ENCODE data around the gene GPR6. TPM values are rescaled to one million over a fixed set of nuclear protein-coding genes. Genes with fewer than 3 reads are reported as not detected.
A peak's percentile ranks its signal among the peaks of the same experiment; 100 is the strongest.

The GPR6 gene
- not detected for total RNA-seq
- polyA plus RNA-seq: not detected
- long read RNA-seq, donor 1: 0 reads
- long read RNA-seq, donor 2: 0 reads
- long read RNA-seq, donor 3: 0 reads
- long read RNA-seq, donor 4: 0 reads

- ATAC-seq (peak; percentile 80 to 85), DNase-seq (peak; percentile 51 to 88 (median 86))
- Histone ChIP-seq H3K4me3 (ENCODE audit: low read length) (no peak within 1 kb of the TSS), H3K9me3 (ENCODE audit: control insufficient read depth, low read length) (no peaks in the 10 kb centered on the region), H3K27me3 (ENCODE audit: control insufficient read depth, insufficient read depth) (peaks cover 3% of the 10 kb centered on the region), H3K4me1 (ENCODE audit: control insufficient read depth, insufficient read depth, low read length) (peaks cover 2% of the 10 kb centered on the region), H3K27ac (ENCODE audit: low read length) (no peak within 1 kb of the TSS)
- WGBS: 3% methylated on average over 50 of the region's 50 CpGs
- intact Hi-C loops (cut with DNase I): no loop called here
These were observed at the start of gene GPR6 for GRCh38 chr6:109978174-109979032. Gene GPR6 (plus strand): TSS chr6:109978311. CDS start chr6:109979113, 802 bp downstream.

DNA sequence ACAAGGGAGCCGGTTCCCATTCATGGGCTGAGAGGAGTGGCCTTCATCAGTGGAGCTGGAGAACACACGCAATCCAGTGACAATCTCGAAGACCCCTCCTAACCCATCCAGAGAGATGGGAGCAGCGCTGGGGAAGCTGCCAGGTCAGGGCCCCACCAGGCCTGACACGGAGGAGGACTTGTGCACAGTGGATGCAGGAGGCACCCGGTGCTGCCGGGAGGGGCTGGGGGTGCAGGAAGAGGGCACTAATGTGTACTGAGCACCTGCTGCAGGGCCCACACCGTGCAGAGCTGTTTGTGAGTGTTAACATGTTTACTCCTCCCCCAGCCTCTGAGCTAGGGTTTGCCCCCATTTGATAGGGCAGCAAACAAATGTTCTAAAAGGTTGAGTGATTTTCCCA lies 43.8 kb upstream of the GPR6 start:
- DNase-seq (peak in 1 of 3 donors; percentile 44), ATAC-seq (no peak)
- Histone ChIP-seq H3K9me3 (ENCODE audit: control insufficient read depth, low read length) (no peaks in the 10 kb centered on the region), H3K4me3 (ENCODE audit: low read length) (no peak overlapping the region), H3K4me1 (ENCODE audit: control insufficient read depth, insufficient read depth, low read length) (no peaks in the 10 kb centered on the region), H3K27me3 (ENCODE audit: control insufficient read depth, insufficient read depth) (no peaks in the 10 kb centered on the region), H3K27ac (ENCODE audit: low read length) (no peak overlapping the region)
- 85% methylated on average over 8 of the region's 8 CpGs for WGBS
- intact Hi-C loops (cut with DNase I): no loop called here

GRCh38 chr6:109939654-109940053 lies 38.5 kb upstream of the GPR6 start:
- ATAC-seq (no peak), DNase-seq (no peak)
- intact Hi-C loops (cut with DNase I): loop anchor here in 1 of 4 donors (5.0 kb wide), 1 partner anchor 203 kb away; no protein-coding TSS in a partner anchor
- H3K27ac ChIP-seq (ENCODE audit: low read length): no peak overlapping the region
- no peaks in the 10 kb centered on the region for H3K9me3 ChIP-seq (ENCODE audit: control insufficient read depth, low read length)
- WGBS: 91% methylated on average over 2 of the region's 2 CpGs
- no peak overlapping the region for H3K4me3 ChIP-seq (ENCODE audit: low read length)
- H3K4me1 ChIP-seq (ENCODE audit: control insufficient read depth, insufficient read depth, low read length): no peaks in the 10 kb centered on the region
- no peaks in the 10 kb centered on the region for H3K27me3 ChIP-seq (ENCODE audit: control insufficient read depth, insufficient read depth)

GRCh38 chr6:109944448-109944847 lies 33.7 kb upstream of the GPR6 start:
- Histone ChIP-seq H3K27ac (ENCODE audit: low read length) (no peak overlapping the region), H3K4me3 (ENCODE audit: low read length) (no peak overlapping the region), H3K9me3 (ENCODE audit: control insufficient read depth, low read length) (no peaks in the 10 kb centered on the region), H3K27me3 (ENCODE audit: control insufficient read depth, insufficient read depth) (no peaks in the 10 kb centered on the region), H3K4me1 (ENCODE audit: control insufficient read depth, insufficient read depth, low read length) (no peaks in the 10 kb centered on the region)
- no peak for ATAC-seq
- DNase-seq: no peak
- intact Hi-C loops (cut with DNase I): loop anchor here in 1 of 4 donors (5.0 kb wide), 1 partner anchor 198 kb away; no protein-coding TSS in a partner anchor
- 68% methylated on average over 4 of the region's 4 CpGs for WGBS

DNA sequence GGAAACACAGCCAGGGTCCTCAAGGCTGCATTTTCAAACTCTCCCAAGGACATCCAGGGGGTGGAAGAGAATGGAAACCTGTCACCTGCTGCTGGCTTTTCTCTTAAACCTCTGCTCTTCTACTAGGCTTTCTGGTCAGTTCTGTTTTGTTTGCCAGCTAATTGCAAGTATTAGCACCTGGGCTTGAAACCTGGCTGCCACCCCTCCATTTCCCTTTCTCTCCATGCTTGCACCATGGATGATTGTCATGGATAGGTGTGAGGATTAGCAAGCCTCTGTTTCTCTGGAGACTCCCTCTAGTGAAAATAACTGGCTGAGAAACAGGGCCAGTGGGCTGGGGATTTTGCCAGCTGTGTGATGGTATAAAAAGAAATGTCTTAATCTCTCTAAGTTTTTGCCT lies 33.0 kb upstream of the GPR6 start:
- no peak for ATAC-seq
- Histone ChIP-seq H3K27me3 (ENCODE audit: control insufficient read depth, insufficient read depth) (no peaks in the 10 kb centered on the region), H3K4me3 (ENCODE audit: low read length) (no peak overlapping the region), H3K27ac (ENCODE audit: low read length) (no peak overlapping the region), H3K9me3 (ENCODE audit: control insufficient read depth, low read length) (no peaks in the 10 kb centered on the region), H3K4me1 (ENCODE audit: control insufficient read depth, insufficient read depth, low read length) (no peaks in the 10 kb centered on the region)
- intact Hi-C loops (cut with DNase I): no loop called here
- no peak for DNase-seq

GRCh38 chr6:109946979-109947378 lies 31.1 kb upstream of the GPR6 start:
- no peak overlapping the region for H3K27ac ChIP-seq (ENCODE audit: low read length)
- intact Hi-C loops (cut with DNase I): no loop called here
- no peak overlapping the region for H3K4me3 ChIP-seq (ENCODE audit: low read length)
- DNase-seq (no peak), ATAC-seq (no peak)
- no peaks in the 10 kb centered on the region for H3K27me3 ChIP-seq (ENCODE audit: control insufficient read depth, insufficient read depth)
- 73% methylated on average over 4 of the region's 4 CpGs for WGBS
- no peaks in the 10 kb centered on the region for H3K4me1 ChIP-seq (ENCODE audit: control insufficient read depth, insufficient read depth, low read length)
- no peaks in the 10 kb centered on the region for H3K9me3 ChIP-seq (ENCODE audit: control insufficient read depth, low read length)

- H3K9me3 ChIP-seq (ENCODE audit: control insufficient read depth, low read length): no peaks in the 10 kb centered on the region
- intact Hi-C loops (cut with DNase I): no loop called here
- 78% methylated on average over 19 of the region's 19 CpGs for WGBS
- ATAC-seq (no peak), DNase-seq (no peak)
- H3K4me3 ChIP-seq (ENCODE audit: low read length): no peak overlapping the region
- no peaks in the 10 kb centered on the region for H3K4me1 ChIP-seq (ENCODE audit: control insufficient read depth, insufficient read depth, low read length)
- no peaks in the 10 kb centered on the region for H3K27me3 ChIP-seq (ENCODE audit: control insufficient read depth, insufficient read depth)
- H3K27ac ChIP-seq (ENCODE audit: low read length): no peak overlapping the region
These were observed 28.6 kb upstream of the GPR6 start for GRCh38 chr6:109949281-109950065.

DNA sequence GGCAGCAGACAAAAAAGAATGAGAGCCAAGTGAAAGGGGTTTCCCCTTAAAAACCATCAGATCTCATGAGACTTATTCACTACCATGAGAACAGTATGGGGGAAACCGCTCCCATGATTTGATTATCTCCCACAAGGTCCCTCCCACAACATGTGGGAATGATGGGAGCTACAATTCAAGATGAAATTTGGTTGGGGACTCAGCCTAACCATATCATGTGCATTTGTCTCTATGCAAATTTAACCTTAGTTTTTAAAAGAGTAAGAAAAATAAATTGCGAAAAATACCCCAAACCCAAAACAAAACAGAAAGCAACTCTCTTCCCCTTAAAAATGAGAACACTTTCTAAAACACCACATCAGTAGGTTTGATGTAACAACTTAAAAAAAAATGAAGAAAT lies 22.6 kb upstream of the GPR6 start:
- intact Hi-C loops (cut with DNase I): no loop called here
- WGBS: 94% methylated on average over 2 of the region's 2 CpGs

DNA sequence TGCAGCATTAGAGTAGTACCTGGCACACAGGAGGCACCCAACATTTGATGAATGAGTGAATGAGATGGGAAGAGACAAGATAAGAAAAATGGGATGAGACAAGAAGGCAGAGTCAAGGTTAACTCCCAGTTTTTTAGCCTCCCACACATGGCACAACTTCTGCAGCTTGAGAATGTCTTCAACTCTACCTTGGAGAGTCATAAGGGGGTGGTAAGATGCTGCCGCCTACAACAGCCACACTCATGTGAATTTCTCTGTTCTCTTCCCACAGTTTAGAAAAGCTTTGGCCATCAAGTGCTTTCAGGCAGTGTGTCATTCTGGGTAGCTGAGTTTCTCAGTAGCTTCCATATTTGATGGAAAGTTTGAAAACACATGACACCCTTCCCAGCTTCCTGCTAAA lies 19.5 kb upstream of the GPR6 start:
- no peaks in the 10 kb centered on the region for H3K27me3 ChIP-seq (ENCODE audit: control insufficient read depth, insufficient read depth)
- no peak overlapping the region for H3K4me3 ChIP-seq (ENCODE audit: low read length)
- no peak for ATAC-seq
- intact Hi-C loops (cut with DNase I): no loop called here
- H3K9me3 ChIP-seq (ENCODE audit: control insufficient read depth, low read length): no peaks in the 10 kb centered on the region
- H3K27ac ChIP-seq (ENCODE audit: low read length): no peak overlapping the region
- DNase-seq: no peak
- H3K4me1 ChIP-seq (ENCODE audit: control insufficient read depth, insufficient read depth, low read length): no peaks in the 10 kb centered on the region
- WGBS: 97% methylated on average over 1 of the region's 1 CpG

More for the DNA sequence above, 22.6 kb upstream of the GPR6 start:
- Histone ChIP-seq H3K4me1 (ENCODE audit: control insufficient read depth, insufficient read depth, low read length) (no peaks in the 10 kb centered on the region), H3K4me3 (ENCODE audit: low read length) (no peak overlapping the region), H3K9me3 (ENCODE audit: control insufficient read depth, low read length) (no peaks in the 10 kb centered on the region), H3K27ac (ENCODE audit: low read length) (no peak overlapping the region), H3K27me3 (ENCODE audit: control insufficient read depth, insufficient read depth) (no peaks in the 10 kb centered on the region)
- DNase-seq (no peak), ATAC-seq (no peak)

DNA sequence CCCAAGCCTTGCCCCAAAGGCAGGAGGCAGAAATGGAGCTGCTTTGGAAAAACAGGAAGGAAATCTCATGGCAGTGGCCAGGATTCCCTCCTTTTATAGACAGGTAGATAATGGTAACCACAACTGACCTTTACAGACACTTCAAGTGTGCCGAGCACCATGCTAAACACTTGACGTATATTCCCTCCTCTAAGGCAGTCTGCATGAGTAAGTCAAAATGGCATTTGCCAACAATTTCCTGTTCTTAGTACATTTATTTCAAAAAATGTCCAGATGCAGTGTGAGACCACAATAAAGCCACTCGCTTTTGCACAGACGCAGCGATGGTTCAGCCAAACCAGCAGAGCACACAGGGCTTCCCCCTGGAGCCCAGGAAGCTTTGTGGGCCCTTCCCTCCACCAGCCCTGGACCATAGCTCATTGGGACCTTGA lies 16.5 kb upstream of the GPR6 start:
- Histone ChIP-seq H3K9me3 (ENCODE audit: control insufficient read depth, low read length) (no peaks in the 10 kb centered on the region), H3K4me1 (ENCODE audit: control insufficient read depth, insufficient read depth, low read length) (no peaks in the 10 kb centered on the region), H3K27me3 (ENCODE audit: control insufficient read depth, insufficient read depth) (no peaks in the 10 kb centered on the region), H3K27ac (ENCODE audit: low read length) (no peak overlapping the region), H3K4me3 (ENCODE audit: low read length) (no peak overlapping the region)
- intact Hi-C loops (cut with DNase I): no loop called here
- DNase-seq (no peak), ATAC-seq (no peak)
- WGBS: 79% methylated on average over 5 of the region's 5 CpGs

DNA sequence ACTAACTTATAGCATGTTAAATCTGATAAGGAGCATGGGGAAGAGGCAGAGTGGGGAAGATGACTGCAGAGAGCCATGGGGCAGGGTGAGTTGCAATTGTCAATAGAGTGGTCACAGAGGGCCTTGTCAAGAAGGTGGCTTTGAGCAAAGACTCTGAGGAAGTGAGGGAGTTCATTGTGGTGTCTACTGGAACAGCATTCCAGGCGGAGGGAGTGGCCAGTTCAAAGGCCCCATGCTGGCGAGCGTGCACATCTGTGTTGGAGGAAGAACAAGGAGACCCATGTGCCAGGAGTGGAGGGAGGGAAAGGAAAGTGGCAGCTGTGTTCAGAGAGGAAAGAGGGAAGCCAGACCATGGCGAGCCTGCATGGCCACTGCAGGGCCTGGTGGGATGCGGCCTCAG lies 15.8 kb upstream of the GPR6 start:
- ATAC-seq (no peak), DNase-seq (no peak)
- 87% methylated on average over 5 of the region's 5 CpGs for WGBS
- intact Hi-C loops (cut with DNase I): no loop called here
- no peak overlapping the region for H3K4me3 ChIP-seq (ENCODE audit: low read length)
- no peak overlapping the region for H3K27ac ChIP-seq (ENCODE audit: low read length)
- no peaks in the 10 kb centered on the region for H3K4me1 ChIP-seq (ENCODE audit: control insufficient read depth, insufficient read depth, low read length)
- no peaks in the 10 kb centered on the region for H3K9me3 ChIP-seq (ENCODE audit: control insufficient read depth, low read length)
- H3K27me3 ChIP-seq (ENCODE audit: control insufficient read depth, insufficient read depth): no peaks in the 10 kb centered on the region

Data from right cardiac atrium (tissue), 5 donors.